GM21576 (cell line): ENCODE data around the gene MELTF.

Source experiments
- ATAC-seq: cut with Tn5 transposase; IDR thresholded peaks from one replicate; pipeline ENCODE4 v1.9.1; 2021; ENCODE audit warnings: mild to moderate bottlenecking, moderate library complexity; ENCODE audit not compliant: unreplicated experiment

Gene MELTF

DNA sequence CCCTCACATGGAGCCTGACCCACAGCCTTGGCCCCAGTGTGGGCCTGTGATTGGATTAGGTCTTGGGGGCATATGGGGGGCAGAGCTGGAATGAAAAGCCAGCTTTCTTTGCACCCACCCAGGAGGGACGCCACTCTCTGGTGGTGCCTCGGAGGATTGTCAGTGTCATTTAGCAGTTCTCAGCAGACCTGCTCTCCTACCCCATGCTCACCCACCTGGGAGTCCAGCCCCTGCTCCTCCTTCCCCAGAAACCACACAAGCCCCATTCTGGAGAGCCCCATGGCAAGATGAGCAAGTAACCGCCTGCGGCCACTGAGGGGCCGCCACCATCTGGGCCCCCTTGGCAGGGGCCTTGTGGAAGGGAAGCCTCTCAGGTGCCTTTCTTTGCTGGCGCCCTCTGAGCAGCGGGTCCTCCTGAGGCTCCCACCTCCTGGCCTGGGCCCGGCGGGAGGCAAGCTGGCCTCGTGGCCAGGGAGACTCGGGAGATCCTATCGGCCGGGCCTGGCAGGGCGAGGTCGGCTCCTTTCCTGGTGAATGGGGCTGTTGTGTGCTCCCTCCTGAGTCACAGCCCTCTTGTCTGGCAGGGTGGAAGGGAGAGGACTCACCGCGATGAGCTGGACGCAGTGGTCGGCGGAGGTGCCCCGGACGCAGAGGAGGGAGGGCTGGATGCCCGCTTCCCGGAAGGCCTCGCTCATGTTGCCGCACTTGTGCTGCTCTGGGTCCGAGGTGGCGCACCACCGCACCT, 2.3 kb downstream of the MELTF start:
- no peak for ATAC-seq

GRCh38 chr3:197026481-197026866, 3.1 kb downstream of the MELTF start:
- ATAC-seq = no peak

GRCh38 chr3:197025736-197026480, 3.7 kb downstream of the MELTF start:
- ATAC-seq = no peak

- no peak for ATAC-seq
These were observed 4.5 kb downstream of the MELTF start for GRCh38 chr3:197024881-197025735.

DNA sequence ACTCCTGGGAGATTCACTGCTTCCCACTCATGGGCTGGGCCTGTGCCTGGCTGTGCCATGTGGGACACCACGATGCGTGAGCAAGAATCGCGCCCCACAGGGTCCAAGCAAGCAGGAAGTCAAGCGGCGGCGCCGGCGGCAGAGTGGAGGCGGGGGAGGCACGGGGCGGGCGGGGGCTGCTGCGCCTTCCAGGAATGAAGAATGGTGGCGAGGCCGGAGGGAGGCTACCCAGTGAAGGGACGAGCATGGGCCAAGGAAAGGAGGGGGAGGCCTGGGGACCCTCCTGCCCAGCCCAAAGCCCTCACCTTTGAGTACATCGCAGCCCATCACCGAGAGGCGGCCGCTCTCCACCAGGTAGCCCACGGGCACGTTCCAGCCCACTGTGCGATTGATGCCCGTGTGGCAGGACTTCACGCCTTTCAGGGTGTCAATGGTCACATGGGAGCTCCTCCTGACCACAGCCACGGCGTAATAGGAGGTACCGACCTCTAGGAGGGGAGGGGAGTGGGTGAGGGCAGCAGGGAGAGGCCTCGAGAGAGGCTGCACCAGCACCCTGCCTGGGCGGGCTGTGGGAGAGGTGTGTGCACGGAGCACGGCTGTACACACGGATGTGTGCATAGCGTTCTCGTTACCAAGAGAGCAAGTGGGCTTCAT, 5.5 kb downstream of the MELTF start:
- ATAC-seq = no peak

GRCh38 chr3:197023241-197023997, 6.2 kb downstream of the MELTF start:
- ATAC-seq = peak; percentile 59

DNA sequence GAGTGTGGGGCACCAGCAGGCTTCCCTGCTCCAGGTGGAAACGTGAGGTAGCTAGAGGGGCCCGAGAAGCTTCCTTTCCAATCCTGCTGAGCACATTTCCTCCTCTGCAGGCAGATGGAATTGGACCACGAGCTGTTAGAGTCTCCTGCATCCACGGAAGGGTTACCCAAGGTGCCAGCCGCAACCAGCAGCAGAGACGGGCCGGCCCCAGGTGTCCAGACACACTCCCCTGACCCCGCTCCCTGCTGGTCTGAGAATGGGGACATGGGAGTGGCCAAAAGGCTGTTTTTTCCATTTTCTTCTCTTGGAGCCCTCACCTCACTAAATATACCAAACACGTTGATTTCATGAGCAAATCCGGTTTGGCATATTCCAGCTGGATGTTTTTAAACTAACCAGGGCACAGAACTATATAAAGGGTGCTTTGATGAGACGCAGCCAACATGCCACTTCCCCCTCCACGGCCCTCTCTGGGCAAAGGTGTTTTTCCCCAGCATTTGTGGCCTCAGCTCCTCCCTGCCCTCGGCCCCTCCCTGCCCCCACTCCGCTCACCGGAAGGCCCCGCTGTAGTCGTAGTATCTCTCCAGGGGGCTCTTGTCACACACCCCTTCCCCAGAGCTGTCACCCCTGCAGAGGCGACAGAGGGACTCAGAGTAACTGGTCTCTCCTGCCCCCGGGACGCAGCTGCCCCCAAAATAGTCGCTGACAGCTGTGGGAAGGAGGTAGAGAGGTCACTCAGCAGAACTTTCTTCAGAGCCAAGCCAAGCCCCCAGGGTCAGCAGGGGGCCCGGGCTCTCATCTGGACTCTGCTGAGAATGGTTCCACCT, 7.0 kb downstream of the MELTF start:
- no peak for ATAC-seq

- no peak for ATAC-seq
These were observed 7.8 kb downstream of the MELTF start for GRCh38 chr3:197021729-197022404.

- ATAC-seq = no peak
These were observed 8.4 kb downstream of the MELTF start for GRCh38 chr3:197021231-197021630.

GRCh38 chr3:197019535-197019934, 10.1 kb downstream of the MELTF start:
- ATAC-seq = no peak

DNA sequence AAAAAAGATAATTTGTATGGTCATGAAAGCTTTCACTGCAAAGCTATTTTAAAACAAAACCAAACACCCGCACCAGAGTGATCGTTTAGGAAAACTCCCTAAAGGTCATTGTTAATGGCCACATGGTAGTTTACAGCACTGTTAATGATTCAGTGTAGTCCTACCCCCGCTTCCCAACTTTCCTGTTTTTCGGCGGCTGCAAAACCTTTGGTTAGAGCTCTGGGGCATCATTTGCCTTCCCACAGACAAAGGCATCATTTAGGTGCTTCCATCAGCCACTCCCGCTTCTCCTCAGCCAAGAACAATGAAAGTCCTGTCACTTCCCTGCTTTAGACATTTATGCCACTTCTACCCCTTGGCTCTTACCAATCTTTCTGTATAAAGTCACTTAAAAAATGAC, 10.6 kb downstream of the MELTF start:
- no peak for ATAC-seq

- no peak for ATAC-seq
These were observed 12.6 kb downstream of the MELTF start for GRCh38 chr3:197017003-197017402.

- no peak for ATAC-seq
These were observed 13.6 kb downstream of the MELTF start for GRCh38 chr3:197015790-197016736.

DNA sequence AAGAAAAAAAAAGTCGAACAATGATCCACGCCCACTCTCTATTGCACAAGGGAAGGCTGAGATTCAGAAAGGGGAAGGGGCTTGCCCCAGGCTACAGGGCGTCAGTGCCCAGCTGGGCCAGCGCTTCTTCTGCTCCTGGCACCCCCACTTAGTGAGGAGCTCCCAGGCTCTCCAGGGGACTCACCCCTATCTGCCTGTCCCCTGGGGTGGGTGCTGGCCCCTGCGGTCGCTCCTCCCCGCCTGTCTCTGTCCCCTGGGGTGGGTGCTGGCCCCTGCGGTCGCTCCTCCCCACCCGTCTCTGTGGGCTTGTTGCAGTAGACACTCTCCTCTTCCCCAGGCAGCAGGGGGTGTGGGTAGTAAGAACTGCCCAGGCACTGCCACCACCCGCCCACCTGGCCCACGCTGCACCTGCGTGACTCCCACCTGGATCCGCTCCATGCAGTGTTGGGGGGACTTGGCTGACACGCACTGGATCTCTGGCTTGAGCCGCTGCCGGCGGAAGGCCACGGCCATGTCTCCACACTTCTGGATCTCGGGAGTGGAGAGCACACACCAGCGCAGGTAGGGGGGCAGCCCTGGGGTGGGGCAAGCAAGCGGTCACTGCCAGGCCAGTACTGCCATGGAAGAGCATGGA, 14.6 kb downstream of the MELTF start:
- ATAC-seq = no peak

DNA sequence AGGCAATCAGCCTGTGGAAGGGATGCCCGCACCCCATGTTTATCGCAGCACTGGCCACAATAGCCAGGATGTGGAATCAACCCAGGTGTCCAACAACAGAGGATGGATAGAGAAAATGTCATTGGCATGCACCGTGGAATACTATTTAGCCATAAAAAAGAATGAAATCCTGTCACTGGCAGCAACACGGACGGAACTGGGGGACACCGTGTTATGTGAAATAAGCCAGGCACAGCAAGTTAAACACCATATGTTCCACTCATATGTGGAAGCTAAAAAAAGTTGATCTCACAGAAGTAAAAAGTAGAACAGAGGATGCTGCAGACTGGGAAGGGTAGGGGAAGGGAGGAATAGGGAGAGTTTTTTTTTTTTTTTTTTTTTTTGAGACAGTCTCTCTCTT, 15.6 kb downstream of the MELTF start:
- ATAC-seq = no peak

- ATAC-seq = no peak
These were observed 17.1 kb downstream of the MELTF start for GRCh38 chr3:197012540-197012883.

DNA sequence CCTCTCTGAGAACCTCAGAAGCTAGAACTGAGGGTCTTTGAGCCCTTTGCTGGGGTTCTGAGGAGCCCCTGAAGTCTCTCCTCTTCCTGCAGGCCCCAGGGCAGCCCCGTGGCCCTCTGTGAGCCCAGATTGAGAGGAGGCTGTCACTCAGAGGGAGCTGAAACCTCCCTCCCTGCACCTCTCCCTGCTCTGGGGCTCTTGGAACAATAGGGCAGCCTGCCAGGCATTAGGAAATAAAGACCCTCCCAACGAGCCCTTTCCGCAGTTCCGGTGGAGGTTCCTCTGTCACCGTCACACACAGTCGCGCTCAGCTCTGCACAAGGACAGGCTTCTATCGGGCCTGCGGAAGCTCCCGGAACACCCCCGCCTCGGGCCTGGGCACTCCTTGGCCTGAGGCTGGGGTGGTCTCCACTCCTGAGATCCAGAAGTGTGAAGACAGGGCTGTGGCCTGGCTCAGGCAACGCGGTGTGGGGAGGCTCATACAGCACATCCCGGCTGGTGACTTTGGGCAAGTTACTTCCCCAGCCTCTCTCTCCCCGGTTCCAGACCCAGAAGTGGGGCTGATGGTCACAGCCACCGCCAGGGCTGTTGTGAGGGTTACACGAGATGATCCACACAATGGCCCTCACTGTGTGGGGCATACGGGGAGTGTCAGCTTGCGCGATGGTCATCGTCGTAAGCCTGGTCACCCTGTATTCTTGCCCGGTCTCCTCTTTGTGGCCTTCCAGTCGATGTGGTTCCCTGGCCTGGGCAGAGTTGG, 17.7 kb downstream of the MELTF start:
- ATAC-seq = no peak
